Neural cell (in vitro differentiated cells): Measurements from ENCODE around the gene PLEKHA8. TPM values are rescaled to one million over a fixed set of nuclear protein-coding genes. Genes with fewer than 3 reads are reported as not detected.

Source experiments
- H2AFZ ChIP-seq: fragments of 200-600, 300-800 bp; sonication (generic), shearing (Covaris generic); 2 replicates; pipeline ENCODE4 v1.6.0; 2014; ENCODE audit warnings: low read depth, mild to moderate bottlenecking, antibody characterized with exemption, low read length, moderate library complexity
- H3F3A ChIP-seq: fragments of 200-600 bp; shearing (Covaris generic); 2 replicates; pipeline ENCODE4 v1.6.1; 2016; ENCODE audit warnings: mild to moderate bottlenecking, moderate library complexity, mixed read lengths, antibody characterized with exemption, low read length; ENCODE audit not compliant: insufficient read depth, poor library complexity, severe bottlenecking
- H3K27ac ChIP-seq: fragments of 200-600, 300-800 bp; sonication (generic), shearing (Covaris generic); 2 replicates; pipeline ENCODE4 v1.5.1; 2014; ENCODE audit warnings: mild to moderate bottlenecking, low read length, moderate library complexity
- H3K27me3 ChIP-seq: fragments of 300-800, 200-600 bp; sonication (generic), shearing (Covaris generic); 2 replicates; pipeline ENCODE4 v1.6.0; 2014; ENCODE audit warnings: mild to moderate bottlenecking, low read depth, low read length, moderate library complexity; ENCODE audit not compliant: insufficient read depth
- H3K36me3 ChIP-seq: fragments of 300-800, 200-600 bp; sonication (generic), shearing (Covaris generic); 2 replicates; pipeline ENCODE4 v1.5.1; 2014; ENCODE audit warnings: mild to moderate bottlenecking, antibody characterized with exemption, low read length, moderate library complexity; ENCODE audit not compliant: insufficient read depth
- H3K4me2 ChIP-seq: fragments of 300-800, 200-600 bp; sonication (generic), shearing (Covaris generic); 2 replicates; pipeline ENCODE4 v1.6.0; 2014; ENCODE audit warnings: mild to moderate bottlenecking, low read length
- H3K4me3 ChIP-seq: fragments of 300-800, 200-600 bp; sonication (generic), shearing (Covaris generic); 2 replicates; pipeline ENCODE4 v1.5.1; 2014; ENCODE audit warnings: mild to moderate bottlenecking, low read length, moderate library complexity
- H3K79me2 ChIP-seq: fragments of 200-600 bp; shearing (Covaris generic); replicated peaks from 2 replicates; pipeline ENCODE4 v1.6.0; 2014; ENCODE audit warnings: mild to moderate bottlenecking, low read length, moderate library complexity; ENCODE audit not compliant: insufficient read depth
- H3K9ac ChIP-seq: fragments of 300-800, 200-600 bp; sonication (generic), shearing (Covaris generic); 2 replicates; pipeline ENCODE4 v1.6.1; 2016; ENCODE audit warnings: mild to moderate bottlenecking, low read length, mixed read lengths
- H3K9me2 ChIP-seq: fragments of 200-600 bp; shearing (Covaris generic); 2 replicates; pipeline ENCODE4 v1.6.1; 2016; ENCODE audit warnings: mild to moderate bottlenecking, low read length, mixed read lengths; ENCODE audit not compliant: insufficient read depth
- H3K9me3 ChIP-seq: fragments of 200-600, 300-800 bp; sonication (generic), shearing (Covaris generic); 2 replicates; pipeline ENCODE4 v1.6.1; 2016; ENCODE audit warnings: mild to moderate bottlenecking, mixed run types, low read length, moderate library complexity, mixed read lengths
- H4K20me1 ChIP-seq: fragments of 200-600 bp; shearing (Covaris generic); 2 replicates; pipeline ENCODE4 v1.6.1; 2016; ENCODE audit warnings: mild to moderate bottlenecking, mixed run types; ENCODE audit not compliant: insufficient read depth
- CTCF ChIP-seq: fragments of 450-650 bp; IDR thresholded peaks from 2 replicates; pipeline ENCODE4 v1.5.1; 2014; ENCODE audit warnings: antibody characterized with exemption, mild to moderate bottlenecking, moderate library complexity; ENCODE audit not compliant: poor library complexity, severe bottlenecking
- EP300 ChIP-seq: fragments of 450-650 bp; conservative IDR thresholded peaks from 2 replicates; pipeline ENCODE4 v1.6.1; 2014; ENCODE audit warnings: antibody characterized with exemption, mild to moderate bottlenecking, moderate library complexity; ENCODE audit not compliant: poor library complexity, severe bottlenecking
- EZH2 ChIP-seq: fragments of 200-600, 300-800 bp; shearing (Covaris generic), sonication (generic); IDR thresholded peaks from 2 replicates; pipeline ENCODE4 v1.6.1; 2014; ENCODE audit warnings: antibody characterized with exemption, low read length, borderline replicate concordance, mild to moderate bottlenecking; ENCODE audit not compliant: insufficient read depth, poor library complexity, severe bottlenecking
- MXI1 ChIP-seq: fragments of 450-650 bp; conservative IDR thresholded peaks from 2 replicates; pipeline ENCODE4 v1.6.1; 2014; ENCODE audit warnings: antibody characterized with exemption, mild to moderate bottlenecking; ENCODE audit not compliant: poor library complexity, severe bottlenecking
- POLR2AphosphoS5 ChIP-seq: IDR thresholded peaks from 2 replicates; pipeline ENCODE4 v1.6.1; 2012
- RAD21 ChIP-seq: fragments of 450-650 bp; conservative IDR thresholded peaks from 2 replicates; pipeline ENCODE4 v1.6.1; 2014; ENCODE audit warnings: antibody characterized with exemption, mild to moderate bottlenecking, moderate library complexity
- REST ChIP-seq: IDR thresholded peaks from 2 replicates; pipeline ENCODE4 v1.6.1; 2012; ENCODE audit warnings: borderline replicate concordance
- SMC3 ChIP-seq: fragments of 450-650 bp; conservative IDR thresholded peaks from 2 replicates; pipeline ENCODE4 v1.6.1; 2014; ENCODE audit warnings: antibody characterized with exemption, mild to moderate bottlenecking, moderate library complexity; ENCODE audit not compliant: poor library complexity
- TAF1 ChIP-seq: IDR thresholded peaks from 2 replicates; pipeline ENCODE4 v1.6.1; 2012; ENCODE audit warnings: low read depth
- polyA plus RNA-seq: library from polyadenylated mRNA; depleted of rRNA; stranded (reverse); fragments of >200 nt; gene quantifications from 2 replicates; pipeline ENCODE4 v1.2.3, GENCODE V29; 2014

The PLEKHA8 gene
- polyA plus RNA-seq, 1 donor from 2014 or later: 43.1 TPM

- H3F3A ChIP-seq: no peaks in the 10 kb centered on the region
- no peaks in the 10 kb centered on the region for H3K9me3 ChIP-seq
- H3K4me3 ChIP-seq: no peak overlapping the region
- H3K9ac ChIP-seq: no peak overlapping the region
- no peak overlapping the region for H2AFZ ChIP-seq
- no peak overlapping the region for H3K27ac ChIP-seq
- no peaks in the 10 kb centered on the region for H3K27me3 ChIP-seq
- H3K36me3 ChIP-seq: no peaks in the 10 kb centered on the region
- H3K9me2 ChIP-seq: no peaks in the 10 kb centered on the region
- H4K20me1 ChIP-seq: no peaks in the 10 kb centered on the region
- H3K4me2 ChIP-seq: no peak overlapping the region
- TF ChIP-seq RAD21 (no peak), EP300 (no peak)
- H3K79me2 ChIP-seq: no peaks in the 10 kb centered on the region
Observed at GRCh38 chr7:30172451-30172850, 144.2 kb downstream of the PLEKHA8 start.

- Histone ChIP-seq H3K79me2 (no peaks in the 10 kb centered on the region), H4K20me1 (no peaks in the 10 kb centered on the region), H3K36me3 (no peaks in the 10 kb centered on the region), H3K27me3 (no peaks in the 10 kb centered on the region), H2AFZ (no peak overlapping the region), H3F3A (no peaks in the 10 kb centered on the region), H3K9me2 (no peaks in the 10 kb centered on the region), H3K27ac (no peak overlapping the region), H3K9ac (no peak overlapping the region), H3K4me3 (no peak overlapping the region), H3K4me2 (no peak overlapping the region), H3K9me3 (no peaks in the 10 kb centered on the region)
- no peak for TF ChIP-seq SMC3
- no peak for TF ChIP-seq EP300
- TF ChIP-seq TAF1: no peak
- no peak for TF ChIP-seq REST
- TF ChIP-seq POLR2AphosphoS5: no peak
- TF ChIP-seq EZH2: no peak
- TF ChIP-seq MXI1: no peak
- TF ChIP-seq RAD21: no peak
- TF ChIP-seq CTCF: no peak
Observed at GRCh38 chr7:30173058-30173897, 145.1 kb downstream of the PLEKHA8 start.
